ENCODE results near the gene GPD2.

GPD2 gene

GRCh38 chr2:156421851-156422250, 14.3 kb upstream of the GPD2 start:
- H3K4me1 ChIP-seq (ENCODE audit: control insufficient read depth, insufficient read depth, low read length): no peaks in the 10 kb centered on the region
- no peaks in the 10 kb centered on the region for H3K27me3 ChIP-seq (ENCODE audit: control insufficient read depth, insufficient read depth, low read length)
- H3K4me3 ChIP-seq (ENCODE audit: low read length): no peak overlapping the region
- no peak overlapping the region for H3K27ac ChIP-seq (ENCODE audit: low read depth, low read length)
- H3K36me3 ChIP-seq (ENCODE audit: control insufficient read depth, insufficient read depth, low read length): no peaks in the 10 kb centered on the region
- no peak overlapping the region for H3K9ac ChIP-seq (ENCODE audit: low read length)

DNA sequence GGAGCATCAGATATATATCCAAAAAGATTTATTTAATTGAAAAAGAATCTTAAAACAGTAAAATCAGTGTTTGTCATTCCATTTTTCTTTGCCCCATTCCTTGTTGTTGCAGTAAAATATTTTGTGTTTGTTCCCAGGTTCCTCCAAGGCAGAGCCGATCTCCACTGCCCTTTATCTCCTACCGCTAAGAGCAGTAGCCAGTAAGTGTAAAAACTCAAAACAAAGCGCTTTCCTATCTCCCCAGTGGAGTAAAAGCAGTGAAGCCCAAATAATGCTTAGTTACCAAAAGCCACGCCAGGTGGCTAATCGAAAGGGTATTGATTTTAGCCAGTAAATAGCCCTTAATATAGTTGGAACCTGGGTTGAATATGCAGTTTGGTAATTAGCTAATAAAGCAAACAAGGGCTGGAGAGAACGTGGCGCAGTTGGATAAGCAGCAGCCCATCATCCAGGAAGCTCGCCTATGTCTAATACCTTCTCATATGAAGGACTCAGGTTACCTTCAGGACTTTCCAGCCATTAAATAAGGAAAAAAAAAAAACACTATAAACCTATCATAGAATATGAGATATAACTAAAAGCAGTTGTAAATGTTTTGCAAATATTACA, 12.4 kb upstream of the GPD2 start:
- no peak overlapping the region for H3K4me3 ChIP-seq (ENCODE audit: low read length)
- no peak overlapping the region for H3K27ac ChIP-seq (ENCODE audit: low read depth, low read length)
- H3K4me1 ChIP-seq (ENCODE audit: control insufficient read depth, insufficient read depth, low read length): no peaks in the 10 kb centered on the region
- no peak overlapping the region for H3K9ac ChIP-seq (ENCODE audit: low read length)
- H3K36me3 ChIP-seq (ENCODE audit: control insufficient read depth, insufficient read depth, low read length): no peaks in the 10 kb centered on the region
- no peaks in the 10 kb centered on the region for H3K27me3 ChIP-seq (ENCODE audit: control insufficient read depth, insufficient read depth, low read length)

- H3K27me3 ChIP-seq (ENCODE audit: control insufficient read depth, insufficient read depth, low read length): no peaks in the 10 kb centered on the region
- H3K4me3 ChIP-seq (ENCODE audit: low read length): no peak overlapping the region
- no peak overlapping the region for H3K27ac ChIP-seq (ENCODE audit: low read depth, low read length)
- H3K36me3 ChIP-seq (ENCODE audit: control insufficient read depth, insufficient read depth, low read length): no peaks in the 10 kb centered on the region
- no peaks in the 10 kb centered on the region for H3K4me1 ChIP-seq (ENCODE audit: control insufficient read depth, insufficient read depth, low read length)
- no peak overlapping the region for H3K9ac ChIP-seq (ENCODE audit: low read length)
These were observed 9.1 kb upstream of the GPD2 start for GRCh38 chr2:156427074-156427473.

GRCh38 chr2:156429211-156429610, 7.0 kb upstream of the GPD2 start:
- no peak overlapping the region for H3K27ac ChIP-seq (ENCODE audit: low read depth, low read length)

GRCh38 chr2:156430236-156430979, 5.8 kb upstream of the GPD2 start:
- H3K36me3 ChIP-seq (ENCODE audit: control insufficient read depth, insufficient read depth, low read length): no peaks in the 10 kb centered on the region
- no peaks in the 10 kb centered on the region for H3K4me1 ChIP-seq (ENCODE audit: control insufficient read depth, insufficient read depth, low read length)
- H3K27ac ChIP-seq (ENCODE audit: low read depth, low read length): no peak overlapping the region
- H3K9ac ChIP-seq (ENCODE audit: low read length): no peak overlapping the region
- no peaks in the 10 kb centered on the region for H3K27me3 ChIP-seq (ENCODE audit: control insufficient read depth, insufficient read depth, low read length)
- H3K4me3 ChIP-seq (ENCODE audit: low read length): no peak overlapping the region

More at GRCh38 chr2:156429211-156429610, 7.0 kb upstream of the GPD2 start:
- no peaks in the 10 kb centered on the region for H3K27me3 ChIP-seq (ENCODE audit: control insufficient read depth, insufficient read depth, low read length)
- H3K4me1 ChIP-seq (ENCODE audit: control insufficient read depth, insufficient read depth, low read length): no peaks in the 10 kb centered on the region
- no peak overlapping the region for H3K9ac ChIP-seq (ENCODE audit: low read length)
- H3K36me3 ChIP-seq (ENCODE audit: control insufficient read depth, insufficient read depth, low read length): no peaks in the 10 kb centered on the region
- no peak overlapping the region for H3K4me3 ChIP-seq (ENCODE audit: low read length)

- no peak overlapping the region for H3K27ac ChIP-seq (ENCODE audit: low read depth, low read length)
- no peaks in the 10 kb centered on the region for H3K27me3 ChIP-seq (ENCODE audit: control insufficient read depth, insufficient read depth, low read length)
- H3K9ac ChIP-seq (ENCODE audit: low read length): no peak overlapping the region
- no peaks in the 10 kb centered on the region for H3K4me1 ChIP-seq (ENCODE audit: control insufficient read depth, insufficient read depth, low read length)
- no peak overlapping the region for H3K4me3 ChIP-seq (ENCODE audit: low read length)
- H3K36me3 ChIP-seq (ENCODE audit: control insufficient read depth, insufficient read depth, low read length): no peaks in the 10 kb centered on the region
These were observed 5.2 kb upstream of the GPD2 start for GRCh38 chr2:156430980-156431358.

DNA sequence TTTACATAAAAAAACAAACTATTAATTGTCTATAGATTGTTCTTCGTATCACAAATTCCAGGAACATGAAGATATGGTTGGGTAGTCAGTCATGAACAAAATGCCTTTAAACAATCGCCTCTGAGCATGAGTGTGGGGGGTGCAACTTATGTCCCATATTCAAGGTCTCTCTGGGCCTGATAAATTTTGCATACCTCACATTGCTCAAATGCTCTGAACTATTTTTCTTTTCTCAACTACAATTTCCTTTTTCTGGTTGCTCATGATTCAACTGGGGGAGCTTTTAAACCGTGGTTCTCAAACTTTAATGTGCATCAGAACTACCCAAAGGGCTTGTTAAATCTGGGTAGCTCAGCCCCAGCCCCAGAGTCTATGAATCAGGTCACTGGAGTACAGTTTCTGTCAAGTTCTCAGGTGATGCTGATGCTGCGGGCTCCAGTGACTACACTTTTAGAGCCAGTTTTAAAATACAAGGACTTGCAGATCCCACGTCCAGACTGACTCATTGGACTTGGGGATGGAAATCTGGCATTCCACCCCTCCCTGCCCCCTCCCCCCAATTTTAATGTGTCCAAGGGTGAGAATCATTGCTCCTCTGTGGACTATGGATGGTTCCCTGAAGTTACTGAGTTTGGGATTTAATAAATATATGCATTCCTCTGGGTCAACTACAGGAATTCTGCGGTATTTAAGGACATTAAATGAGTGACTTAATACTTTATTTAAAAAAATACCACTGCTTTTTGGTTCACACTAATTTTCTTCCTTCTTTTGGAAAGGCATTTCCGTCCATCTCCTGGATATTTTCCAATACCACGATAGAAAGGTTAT, 1.5 kb upstream of the GPD2 start:
- Histone ChIP-seq H3K9ac (ENCODE audit: low read length) (no peak overlapping the region), H3K27me3 (ENCODE audit: control insufficient read depth, insufficient read depth, low read length) (no peaks in the 10 kb centered on the region), H3K27ac (ENCODE audit: low read depth, low read length) (no peak overlapping the region), H3K36me3 (ENCODE audit: control insufficient read depth, insufficient read depth, low read length) (no peaks in the 10 kb centered on the region), H3K4me1 (ENCODE audit: control insufficient read depth, insufficient read depth, low read length) (peaks cover 6% of the 10 kb centered on the region), H3K4me3 (ENCODE audit: low read length) (peak overlapping the region; percentile 91)

DNA sequence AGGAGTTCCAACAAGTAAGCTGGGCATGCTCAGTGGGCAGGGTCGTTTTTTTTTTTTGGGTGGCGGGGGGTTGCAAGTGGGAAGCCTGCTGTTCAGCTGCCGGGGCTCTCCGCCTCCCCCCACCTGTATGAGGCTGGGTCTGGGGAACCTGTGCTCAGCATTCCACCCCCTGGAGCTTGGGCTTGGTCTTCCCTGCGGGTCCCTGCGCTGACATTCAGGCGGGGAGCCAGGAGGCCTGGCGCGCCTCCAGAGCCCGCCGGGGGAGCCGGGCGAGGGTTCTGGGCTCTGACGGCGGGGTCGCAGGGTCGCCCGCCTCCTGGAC, 822 bp upstream of the GPD2 start:
- peak overlapping the region; percentile 95 for H3K9ac ChIP-seq (ENCODE audit: low read length)
- peaks cover 6% of the 10 kb centered on the region for H3K4me1 ChIP-seq (ENCODE audit: control insufficient read depth, insufficient read depth, low read length)
- H3K27ac ChIP-seq (ENCODE audit: low read depth, low read length): peak overlapping the region; percentile 98
- no peaks in the 10 kb centered on the region for H3K27me3 ChIP-seq (ENCODE audit: control insufficient read depth, insufficient read depth, low read length)
- H3K4me3 ChIP-seq (ENCODE audit: low read length): peak overlapping the region; percentile 91
- H3K36me3 ChIP-seq (ENCODE audit: control insufficient read depth, insufficient read depth, low read length): no peaks in the 10 kb centered on the region

DNA sequence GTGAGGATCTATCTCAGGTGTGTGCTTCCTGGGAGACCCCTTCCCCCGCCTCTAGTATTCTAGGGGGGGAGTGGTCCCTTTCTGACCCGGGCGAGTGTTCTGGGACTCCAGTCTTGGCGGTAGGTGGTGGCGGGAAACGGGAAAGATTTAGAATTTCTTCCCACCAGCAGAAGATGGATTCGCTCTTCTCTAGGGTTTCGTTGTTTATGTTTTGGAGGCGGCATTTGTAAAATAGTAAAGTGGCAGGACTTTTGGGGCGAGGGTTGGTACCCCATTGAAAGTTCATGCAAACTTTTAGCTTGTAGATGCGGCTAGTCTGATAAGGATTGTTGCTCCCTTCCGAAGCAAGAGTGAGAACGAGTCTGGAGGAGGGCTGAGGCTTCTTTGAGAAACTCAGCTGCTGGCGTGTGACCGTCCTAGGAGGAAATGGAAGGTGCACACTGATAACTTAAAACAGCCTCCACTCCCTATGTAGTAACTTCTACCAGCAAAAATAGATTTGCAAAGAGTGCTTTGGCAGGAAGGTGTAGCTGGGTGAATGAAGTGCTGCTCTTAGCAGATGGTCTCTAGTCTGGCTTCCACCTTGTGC, 412 bp downstream of the GPD2 start:
- H3K4me3 ChIP-seq (ENCODE audit: low read length): peak overlapping the region; percentile 91
- peak overlapping the region; percentile 95 for H3K9ac ChIP-seq (ENCODE audit: low read length)
- H3K27ac ChIP-seq (ENCODE audit: low read depth, low read length): peak overlapping the region; percentile 98
- H3K27me3 ChIP-seq (ENCODE audit: control insufficient read depth, insufficient read depth, low read length): no peaks in the 10 kb centered on the region
- peaks cover 6% of the 10 kb centered on the region for H3K4me1 ChIP-seq (ENCODE audit: control insufficient read depth, insufficient read depth, low read length)
- no peaks in the 10 kb centered on the region for H3K36me3 ChIP-seq (ENCODE audit: control insufficient read depth, insufficient read depth, low read length)

- peaks cover 6% of the 10 kb centered on the region for H3K4me1 ChIP-seq (ENCODE audit: control insufficient read depth, insufficient read depth, low read length)
- peak overlapping the region; percentile 91 for H3K4me3 ChIP-seq (ENCODE audit: low read length)
- H3K9ac ChIP-seq (ENCODE audit: low read length): no peak overlapping the region
- no peaks in the 10 kb centered on the region for H3K36me3 ChIP-seq (ENCODE audit: control insufficient read depth, insufficient read depth, low read length)
- no peaks in the 10 kb centered on the region for H3K27me3 ChIP-seq (ENCODE audit: control insufficient read depth, insufficient read depth, low read length)
- no peak overlapping the region for H3K27ac ChIP-seq (ENCODE audit: low read depth, low read length)
These were observed 1.2 kb downstream of the GPD2 start for GRCh38 chr2:156437272-156437930.

GRCh38 chr2:156437931-156438410, 1.8 kb downstream of the GPD2 start:
- Histone ChIP-seq H3K27me3 (ENCODE audit: control insufficient read depth, insufficient read depth, low read length) (no peaks in the 10 kb centered on the region), H3K36me3 (ENCODE audit: control insufficient read depth, insufficient read depth, low read length) (no peaks in the 10 kb centered on the region), H3K9ac (ENCODE audit: low read length) (no peak overlapping the region), H3K4me1 (ENCODE audit: control insufficient read depth, insufficient read depth, low read length) (peaks cover 6% of the 10 kb centered on the region), H3K4me3 (ENCODE audit: low read length) (no peak overlapping the region), H3K27ac (ENCODE audit: low read depth, low read length) (no peak overlapping the region)

- no peak overlapping the region for H3K27ac ChIP-seq (ENCODE audit: low read depth, low read length)
- no peak overlapping the region for H3K9ac ChIP-seq (ENCODE audit: low read length)
- no peak overlapping the region for H3K4me3 ChIP-seq (ENCODE audit: low read length)
- no peaks in the 10 kb centered on the region for H3K27me3 ChIP-seq (ENCODE audit: control insufficient read depth, insufficient read depth, low read length)
- H3K4me1 ChIP-seq (ENCODE audit: control insufficient read depth, insufficient read depth, low read length): no peaks in the 10 kb centered on the region
- no peaks in the 10 kb centered on the region for H3K36me3 ChIP-seq (ENCODE audit: control insufficient read depth, insufficient read depth, low read length)
These were observed 6.9 kb downstream of the GPD2 start for GRCh38 chr2:156443089-156443488.

Measured in rectal smooth muscle tissue (tissue), 1 donor.